T1000 (cell line): ENCODE results near the gene KRTAP10-5.
"Not testable (repeated sequence)": the region's sequence is repeated elsewhere in the genome, so short reads cannot be mapped to it uniquely, and the experiment has no call there.

Experiments
- DNase-seq: peaks from one replicate; lab custom pipeline; 2025; ENCODE audit warnings: mixed read lengths; lab: John Stamatoyannopoulos, UW

KRTAP10-5 gene, protein sequence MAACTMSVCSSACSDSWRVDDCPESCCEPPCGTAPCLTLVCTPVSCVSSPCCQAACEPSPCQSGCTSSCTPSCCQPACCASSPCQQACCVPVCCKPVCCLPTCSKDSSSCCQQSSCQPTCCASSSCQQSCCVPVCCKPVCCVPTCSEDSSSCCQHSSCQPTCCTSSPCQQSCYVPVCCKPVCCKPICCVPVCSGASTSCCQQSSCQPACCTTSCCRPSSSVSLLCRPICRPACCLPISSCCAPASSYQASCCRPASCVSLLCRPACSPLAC

DNA sequence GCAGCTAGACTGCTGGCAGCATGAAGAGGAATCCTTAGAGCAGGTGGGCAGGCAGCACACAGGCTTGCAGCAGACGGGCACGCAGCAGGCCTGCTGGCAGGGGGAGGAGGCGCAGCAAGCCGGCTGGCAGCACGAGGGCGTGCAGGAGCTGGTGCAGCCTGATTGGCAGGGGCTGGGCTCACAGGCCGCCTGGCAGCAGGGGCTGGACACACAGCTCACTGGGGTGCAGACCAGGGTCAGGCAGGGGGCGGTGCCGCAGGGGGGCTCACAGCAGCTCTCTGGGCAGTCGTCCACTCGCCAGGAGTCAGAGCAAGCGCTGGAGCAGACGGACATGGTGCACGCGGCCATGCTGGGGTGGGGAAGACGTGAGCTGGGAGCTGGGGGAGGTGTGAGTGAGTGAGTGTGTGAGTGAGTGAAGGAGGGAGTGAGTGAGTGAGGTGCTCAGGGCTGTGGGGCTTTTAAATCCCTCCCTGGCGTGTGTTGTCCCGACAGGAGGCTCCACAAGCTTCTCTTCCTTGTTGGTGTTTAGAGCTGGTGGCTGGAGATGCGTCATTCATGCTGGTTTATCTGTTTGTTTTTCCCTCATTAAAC, at the start of gene KRTAP10-5:
TSS of gene KRTAP10-5 (minus strand) at position 374 of the 591 bp plus-strand sequence. CDS start at position 348, 26 bp downstream.
- DNase-seq, result not testable (repeated sequence)

DNA sequence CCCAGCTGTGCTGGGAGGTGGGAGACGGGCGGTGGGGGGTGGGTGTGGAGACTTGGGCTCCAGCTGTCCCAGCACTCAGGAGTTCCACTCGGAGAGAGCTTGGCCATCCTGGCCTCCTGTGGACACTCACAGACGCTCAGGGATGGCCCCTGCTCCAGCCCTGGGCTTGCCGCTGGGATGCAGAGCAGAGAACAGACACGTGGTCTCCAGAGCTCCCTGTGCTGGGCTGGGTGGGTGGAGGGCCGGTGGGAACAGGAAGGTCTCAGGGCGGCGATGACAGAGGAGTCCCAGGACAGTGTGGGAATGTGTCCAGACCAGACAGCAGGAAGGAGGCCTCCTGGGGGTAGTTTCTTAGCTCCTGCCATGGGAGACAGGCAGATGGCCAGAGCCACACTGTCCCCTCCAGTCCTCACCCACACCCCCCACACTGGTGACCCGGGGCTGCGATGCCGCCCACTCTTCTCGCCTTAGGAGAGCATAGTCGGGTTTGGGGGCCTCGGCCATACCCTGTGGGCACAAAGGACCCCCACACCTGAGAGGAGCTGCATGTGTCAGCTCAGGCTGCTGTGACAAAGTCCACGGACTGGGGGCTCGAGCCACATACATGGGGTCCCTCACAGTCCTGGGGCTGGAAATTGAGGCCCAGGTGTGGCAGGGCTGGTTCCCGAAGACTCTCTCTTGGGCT, 48.4 kb upstream of the KRTAP10-5 start:
- no peak for DNase-seq

- DNase-seq, result not testable (repeated sequence)
Observed at GRCh38 chr21:44627831-44628233, 47.4 kb upstream of the KRTAP10-5 start.

DNA sequence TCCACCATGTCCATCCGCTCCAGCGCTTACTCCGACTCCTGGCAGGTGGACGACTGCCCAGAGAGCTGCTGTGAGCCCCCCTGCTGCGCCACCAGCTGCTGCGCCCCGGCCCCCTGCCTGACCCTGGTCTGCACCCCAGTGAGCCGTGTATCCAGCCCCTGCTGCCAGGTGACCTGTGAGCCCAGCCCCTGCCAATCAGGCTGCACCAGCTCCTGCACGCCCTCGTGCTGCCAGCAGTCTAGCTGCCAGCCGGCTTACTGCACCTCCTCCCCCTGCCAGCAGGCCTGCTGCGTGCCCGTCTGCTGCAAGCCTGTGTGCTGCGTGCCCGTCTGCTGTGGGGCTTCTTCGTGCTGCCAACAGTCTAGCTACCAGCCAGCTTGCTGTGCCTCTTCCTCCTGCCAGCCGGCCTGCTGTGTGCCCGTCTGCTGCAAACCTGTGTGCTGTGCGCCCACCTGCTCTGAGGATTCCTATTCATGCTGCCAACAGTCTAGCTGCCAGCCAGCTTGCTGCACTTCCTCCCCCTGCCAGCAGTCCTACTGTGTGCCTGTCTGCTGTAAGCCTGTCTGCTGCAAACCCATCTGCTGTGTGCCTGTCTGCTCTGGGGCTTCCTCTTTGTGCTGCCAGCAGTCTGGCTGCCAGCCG, 46.9 kb upstream of the KRTAP10-5 start:
- not testable (repeated sequence) for DNase-seq

- DNase-seq, result no peak
Observed at GRCh38 chr21:44626673-44627143, 46.3 kb upstream of the KRTAP10-5 start, which contains the start of gene KRTAP10-9. Gene KRTAP10-9 (plus strand): TSS chr21:44627093. CDS start chr21:44627172, 79 bp downstream.

DNA sequence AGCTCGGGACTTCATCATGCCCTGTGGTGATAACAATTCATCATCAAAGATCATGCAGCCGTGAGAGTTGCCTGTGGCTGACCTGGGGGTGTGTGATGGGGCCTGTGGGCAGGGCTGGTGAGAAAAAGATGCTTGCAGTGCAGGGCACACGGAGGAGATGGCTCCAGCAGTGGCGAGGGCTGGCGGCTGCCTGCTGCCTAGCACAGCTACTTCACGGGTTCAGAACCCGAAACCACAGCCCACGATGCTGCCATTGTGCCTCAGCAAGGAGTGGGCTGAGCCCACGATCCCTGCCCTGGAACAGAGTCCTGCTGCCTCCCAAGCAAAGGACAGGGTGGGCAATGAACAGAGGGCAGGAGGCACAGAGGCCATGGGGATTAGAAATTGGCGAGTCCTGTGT, 45.9 kb upstream of the KRTAP10-5 start:
- DNase-seq, result no peak

DNA sequence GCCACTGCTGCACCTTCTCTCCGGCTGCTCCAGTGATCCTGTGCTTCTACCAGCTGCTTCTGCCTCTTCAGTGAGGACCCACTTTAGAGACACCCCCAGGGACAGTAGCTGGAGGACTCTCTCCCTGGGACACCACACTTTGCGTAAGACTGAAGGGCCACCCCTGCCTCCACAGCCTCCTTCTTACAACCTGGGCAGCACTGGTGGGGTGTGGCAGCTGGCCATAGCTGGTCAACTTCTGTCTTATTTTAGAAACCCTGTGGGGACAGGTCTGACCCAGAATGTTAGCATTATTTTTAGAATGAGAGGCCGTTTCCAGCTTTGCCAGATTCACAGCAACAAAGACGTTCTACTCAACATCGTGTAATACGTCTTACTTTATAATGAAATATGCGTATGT, 45.4 kb upstream of the KRTAP10-5 start:
- DNase-seq, result no peak

GRCh38 chr21:44623575-44623974, 43.2 kb upstream of the KRTAP10-5 start:
- no peak for DNase-seq

GRCh38 chr21:44619886-44620285, 39.5 kb upstream of the KRTAP10-5 start:
- no peak for DNase-seq

- DNase-seq, result no peak
Observed at GRCh38 chr21:44618909-44619308, 38.5 kb upstream of the KRTAP10-5 start.

GRCh38 chr21:44618504-44618903, 38.1 kb upstream of the KRTAP10-5 start:
- no peak for DNase-seq

GRCh38 chr21:44617071-44617501, 36.7 kb upstream of the KRTAP10-5 start:
- DNase-seq, result no peak

DNA sequence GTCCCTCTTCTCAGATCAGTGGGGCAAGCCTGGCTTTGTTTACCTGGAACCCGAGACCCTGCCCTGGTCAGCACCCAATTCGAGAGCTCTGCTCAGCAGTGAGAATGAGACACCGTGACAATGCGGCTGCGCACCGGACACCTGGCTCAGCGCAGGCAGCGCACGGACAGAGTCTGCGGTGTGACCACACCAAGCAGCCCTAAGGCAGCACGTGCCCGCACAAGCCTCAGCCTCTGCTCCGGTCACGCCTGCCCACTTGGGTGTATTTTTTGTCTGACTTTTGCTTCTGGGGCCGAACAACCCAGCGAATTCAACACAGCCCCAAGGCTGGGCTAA, 36.2 kb upstream of the KRTAP10-5 start:
- DNase-seq, result no peak

- no peak for DNase-seq
Observed at GRCh38 chr21:44615911-44616590, 35.6 kb upstream of the KRTAP10-5 start.

- no peak for DNase-seq
Observed at GRCh38 chr21:44615466-44615865, 35.1 kb upstream of the KRTAP10-5 start.

- DNase-seq, result no peak
Observed at GRCh38 chr21:44614961-44615391, 34.6 kb upstream of the KRTAP10-5 start.

DNA sequence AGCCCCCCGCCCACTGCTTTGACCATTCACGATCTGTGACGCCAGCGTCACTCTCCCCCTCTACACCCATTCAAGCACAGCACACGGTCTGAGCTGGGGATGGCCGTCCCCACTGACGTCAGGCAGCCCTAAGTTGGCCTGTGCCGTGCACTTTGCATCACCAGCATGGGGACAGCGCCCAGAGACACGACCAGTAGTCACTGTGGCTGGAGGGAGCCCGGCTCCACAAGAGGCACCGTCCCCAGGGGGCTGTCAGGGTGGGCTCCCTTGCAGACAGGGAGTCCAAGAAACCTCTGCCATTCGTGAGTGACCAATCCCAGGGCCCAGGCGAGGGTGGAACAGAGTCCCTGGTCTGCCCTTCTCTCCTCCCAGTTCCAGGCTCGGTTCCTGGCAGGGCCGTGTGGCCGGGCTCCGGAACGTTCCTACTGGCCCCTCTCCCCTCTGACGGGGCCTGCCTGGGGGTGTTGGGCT, 33.8 kb upstream of the KRTAP10-5 start:
- DNase-seq, result no peak

GRCh38 chr21:44613386-44614155, 33.2 kb upstream of the KRTAP10-5 start:
- no peak for DNase-seq

DNA sequence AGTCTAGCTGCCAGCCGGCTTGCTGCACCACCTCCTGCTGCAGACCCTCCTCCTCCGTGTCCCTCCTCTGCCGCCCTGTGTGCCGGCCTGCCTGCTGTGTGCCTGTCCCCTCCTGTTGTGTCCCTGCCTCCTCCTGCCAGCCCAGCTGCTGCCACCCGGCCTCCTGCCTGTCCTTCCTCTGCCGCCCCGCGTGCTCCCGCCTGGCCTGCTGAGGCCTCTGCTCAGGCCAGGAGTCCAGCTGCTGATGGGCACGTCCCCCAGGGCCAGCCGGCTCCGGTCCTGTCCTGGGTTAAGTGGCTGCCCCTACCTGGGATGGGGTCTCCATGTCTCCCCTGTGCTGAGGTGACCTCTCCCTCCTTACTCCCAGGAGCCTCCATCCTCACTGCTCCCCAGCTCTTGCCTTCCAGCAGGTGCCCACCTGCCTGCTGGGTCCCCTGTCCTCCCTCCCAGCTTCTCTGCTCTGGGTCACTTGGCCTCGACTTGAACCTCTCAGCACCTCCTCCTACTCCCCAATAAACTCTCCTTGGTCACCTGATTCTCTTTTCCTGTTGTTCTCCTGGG, 32.3 kb upstream of the KRTAP10-5 start:
- no peak for DNase-seq

- no peak for DNase-seq
Observed at GRCh38 chr21:44612029-44612486, 31.7 kb upstream of the KRTAP10-5 start, which contains the start of gene KRTAP10-8. Gene KRTAP10-8 (plus strand): TSS chr21:44612079. CDS start chr21:44612101, 22 bp downstream.
